ENCODE results near the gene ATXN7L3B. TPM values are rescaled to one million over a fixed set of nuclear protein-coding genes. Genes with fewer than 3 reads are reported as not detected.

The ATXN7L3B gene
- total RNA-seq: 10 to 100 TPM; 20.0 to 45.7 (median 37.9) TPM
- 10 to 100 TPM; 19.7 to 43.5 TPM for polyA plus RNA-seq
- long read RNA-seq, donor 1, full-length matches to known transcripts: 56 of 56 reads
- long read RNA-seq, donor 1, partial matches to known transcripts: 0 of 56 reads
- long read RNA-seq, donor 1, other reads (novel, unspliced or antisense): 0 of 56 reads
- long read RNA-seq, donor 2, full-length matches to known transcripts: 135 of 135 reads
- long read RNA-seq, donor 2, partial matches to known transcripts: 0 of 135 reads
- long read RNA-seq, donor 2, other reads (novel, unspliced or antisense): 0 of 135 reads
- long read RNA-seq, donor 3, full-length matches to known transcripts: 192 of 192 reads
- long read RNA-seq, donor 3, partial matches to known transcripts: 0 of 192 reads
- long read RNA-seq, donor 3, other reads (novel, unspliced or antisense): 0 of 192 reads

- 0 to 1% (median 0%) methylated on average over 49 of the region's 49 CpGs for WGBS, 3 donors
- TF ChIP-seq EP300 (IDR thresholded peaks at IDR 0.05) (no peak), CTCF (IDR thresholded peaks at IDR 0.05) (no peak), POLR2A (IDR thresholded peaks at IDR 0.05) (peak; percentile 78)
- intact Hi-C loops (cut with DNase I): no loop called here
These were observed at the start of gene ATXN7L3B for GRCh38 chr12:74537707-74538385. TSS of gene ATXN7L3B (plus strand) at chr12:74537835. CDS start at chr12:74538113, 278 bp downstream.

GRCh38 chr12:74488134-74488533, 49.5 kb upstream of the ATXN7L3B start:
- no peaks in the 10 kb centered on the region for H3K4me1 ChIP-seq (ENCODE audit: insufficient read depth)
- no peaks in the 10 kb centered on the region for H3K9me3 ChIP-seq
- no peak overlapping the region for H3K27ac ChIP-seq
- H3K27me3 ChIP-seq: no peaks in the 10 kb centered on the region
- TF ChIP-seq CTCF (IDR thresholded peaks at IDR 0.05): no peak
- no peak for TF ChIP-seq POLR2A (IDR thresholded peaks at IDR 0.05)
- no peak for TF ChIP-seq EP300 (IDR thresholded peaks at IDR 0.05)
- WGBS, 3 donors: 36 to 85% (median 85%) methylated on average over 1 of the region's 1 CpG
- no peak overlapping the region for H3K4me3 ChIP-seq
- H3K36me3 ChIP-seq: no peaks in the 10 kb centered on the region
- DNase-seq: no peak
- intact Hi-C loops (cut with DNase I): no loop called here

More at GRCh38 chr12:74537707-74538385, at the start of gene ATXN7L3B:
- Histone ChIP-seq H3K4me1 (ENCODE audit: insufficient read depth) (peaks cover 16% of the 10 kb centered on the region), H3K27me3 (no peaks in the 10 kb centered on the region), H3K4me3 (peak within 1 kb of the TSS; percentile 87), H3K36me3 (no peaks in the 10 kb centered on the region), H3K9me3 (no peaks in the 10 kb centered on the region), H3K27ac (peak within 1 kb of the TSS; percentile 63 to 90)
- DNase-seq: peak; percentile 92 to 96 (median 93)

GRCh38 chr12:74489543-74489942, 48.1 kb upstream of the ATXN7L3B start:
- Histone ChIP-seq H3K27me3 (no peaks in the 10 kb centered on the region), H3K9me3 (no peaks in the 10 kb centered on the region), H3K4me3 (no peak overlapping the region), H3K27ac (no peak overlapping the region), H3K4me1 (ENCODE audit: insufficient read depth) (no peaks in the 10 kb centered on the region), H3K36me3 (no peaks in the 10 kb centered on the region)
- 57 to 70% (median 60%) methylated on average over 2 of the region's 2 CpGs for WGBS, 3 donors
- DNase-seq: no peak
- intact Hi-C loops (cut with DNase I): no loop called here
- TF ChIP-seq CTCF (IDR thresholded peaks at IDR 0.05) (no peak), EP300 (IDR thresholded peaks at IDR 0.05) (no peak), POLR2A (IDR thresholded peaks at IDR 0.05) (no peak)

GRCh38 chr12:74490390-74491064, 47.1 kb upstream of the ATXN7L3B start:
- no peaks in the 10 kb centered on the region for H3K4me1 ChIP-seq (ENCODE audit: insufficient read depth)

More at GRCh38 chr12:74490390-74491064, 47.1 kb upstream of the ATXN7L3B start:
- DNase-seq: no peak
- H3K4me3 ChIP-seq: no peak overlapping the region
- no peak for TF ChIP-seq POLR2A (IDR thresholded peaks at IDR 0.05)
- TF ChIP-seq CTCF (IDR thresholded peaks at IDR 0.05): no peak
- TF ChIP-seq EP300 (IDR thresholded peaks at IDR 0.05): no peak
- 11 to 20% (median 18%) methylated on average over 3 of the region's 3 CpGs for WGBS, 3 donors
- H3K27ac ChIP-seq: no peak overlapping the region
- no peaks in the 10 kb centered on the region for H3K27me3 ChIP-seq
- intact Hi-C loops (cut with DNase I): no loop called here
- no peaks in the 10 kb centered on the region for H3K9me3 ChIP-seq
- no peaks in the 10 kb centered on the region for H3K36me3 ChIP-seq

All from ovary (tissue), 10 donors.